Stimulated activated CD4-positive, alpha-beta T cell treated with anti-CD3 and anti-CD28 coated beads, Interleukin-12 subunit alpha, Interleukin-12 subunit beta, amount 100 ng/mL, for 4 hours (primary cell): Measurements from ENCODE around the gene MAD1L1.

Experiments
- DNase-seq: peaks from one replicate; pipeline ENCODE4 v3.0.0-alpha.2; 2020

MAD1L1 gene

DNA sequence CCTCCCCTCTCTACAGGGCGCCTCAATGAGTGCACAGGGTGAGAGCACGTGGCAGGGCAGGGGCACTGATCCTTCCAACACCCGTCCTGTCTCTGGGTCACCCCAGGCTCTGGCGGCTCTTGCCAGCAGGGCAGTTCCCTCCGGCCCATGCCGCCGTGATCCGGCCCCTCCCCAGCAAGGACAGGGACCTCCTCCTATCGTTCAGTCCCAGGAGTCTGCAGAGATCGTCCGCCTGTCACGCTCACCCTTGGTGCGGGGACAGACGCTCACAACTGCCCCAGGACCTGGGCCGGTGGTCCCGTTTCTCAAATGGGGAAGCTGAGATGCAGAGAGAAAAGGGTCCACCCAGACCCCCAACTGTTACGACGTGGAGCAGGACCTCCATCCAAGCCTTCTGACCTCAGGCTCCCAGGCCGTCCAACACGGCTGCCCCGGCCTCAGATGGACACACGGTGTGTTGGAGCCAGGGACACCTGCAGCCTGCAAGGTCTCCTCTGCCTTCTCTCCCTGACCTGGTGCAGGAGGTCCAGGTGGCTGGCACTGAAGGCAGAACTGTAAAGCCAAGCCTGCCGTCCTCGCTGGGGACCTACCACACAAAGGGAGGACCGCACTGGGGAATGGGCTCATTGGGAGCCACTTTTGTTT is 313.7 kb downstream of the MAD1L1 start:
- DNase-seq, result no peak

- no peak for DNase-seq
Measured at GRCh38 chr7:1918063-1918645, 314.6 kb downstream of the MAD1L1 start.

DNA sequence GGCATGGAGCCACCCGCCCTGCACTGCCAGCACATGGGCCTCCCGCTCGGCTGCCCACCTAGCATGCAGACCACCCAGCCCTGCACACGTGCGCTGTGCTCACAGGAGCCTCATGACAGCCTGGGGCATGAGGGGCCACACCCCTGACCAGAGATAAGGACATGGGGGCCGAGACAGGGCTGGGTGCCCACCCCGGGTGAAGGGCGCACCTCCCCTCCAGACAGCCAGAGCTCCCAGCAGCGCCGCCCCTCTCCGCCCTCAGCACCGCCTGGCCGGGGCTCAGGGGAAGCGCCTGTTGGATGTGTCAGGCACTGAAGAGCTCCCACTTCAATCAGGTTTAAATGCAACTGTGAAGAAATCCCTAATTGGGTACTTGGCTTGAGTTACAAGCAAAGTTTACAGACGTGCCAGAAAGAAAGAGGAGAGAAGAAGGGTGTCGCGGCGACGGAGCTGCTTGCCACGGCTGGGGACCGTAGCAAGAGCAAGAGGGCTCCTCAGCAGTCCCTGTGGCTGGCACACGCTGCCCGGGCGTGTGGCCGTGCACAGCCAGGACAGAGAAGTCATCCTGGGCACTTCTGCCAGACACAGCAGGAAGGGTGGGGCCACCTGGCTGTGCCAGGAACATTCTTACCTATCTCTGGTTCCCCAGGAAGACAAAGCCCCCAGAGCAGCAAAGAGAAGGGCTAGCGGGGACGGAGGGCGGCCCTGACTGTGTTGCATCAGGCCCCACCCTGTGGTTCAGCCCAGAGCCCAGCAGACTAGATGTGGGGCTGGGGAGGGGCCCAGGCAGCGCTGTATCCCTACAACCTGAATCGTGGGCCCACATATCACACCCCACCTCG is 315.3 kb downstream of the MAD1L1 start:
- no peak for DNase-seq

GRCh38 chr7:1916601-1916970 is 316.2 kb downstream of the MAD1L1 start:
- no peak for DNase-seq

DNA sequence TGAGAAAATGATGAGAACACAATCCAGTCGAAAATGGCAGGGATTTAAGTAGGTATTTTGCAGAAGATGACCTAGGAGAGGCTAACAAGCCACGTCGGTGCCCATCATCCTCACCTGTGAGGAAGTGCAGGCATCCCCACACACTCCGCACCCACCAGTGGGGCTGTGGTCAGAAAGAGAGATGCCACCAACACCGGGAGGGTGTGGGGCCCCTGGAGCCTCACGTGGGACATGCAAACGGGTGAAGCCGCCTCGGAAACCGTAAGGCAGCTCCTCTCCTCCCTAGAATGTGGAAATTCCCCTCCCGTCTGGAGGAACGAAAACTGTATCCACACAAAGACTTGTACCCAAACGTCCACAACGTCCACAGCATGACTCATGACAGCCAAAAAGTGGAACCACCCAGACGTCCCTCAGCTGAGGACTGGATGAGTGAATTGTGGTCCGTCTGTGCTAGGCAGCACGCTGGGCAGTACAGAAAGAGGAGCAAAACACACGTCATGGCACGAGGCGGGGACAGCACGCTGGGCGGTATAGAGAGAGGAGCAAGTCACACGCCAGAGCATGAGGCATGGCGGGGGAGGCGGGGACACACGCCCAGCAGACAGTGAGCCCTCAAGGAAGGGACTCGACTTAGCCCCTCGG is 316.7 kb downstream of the MAD1L1 start:
- DNase-seq, result no peak

DNA sequence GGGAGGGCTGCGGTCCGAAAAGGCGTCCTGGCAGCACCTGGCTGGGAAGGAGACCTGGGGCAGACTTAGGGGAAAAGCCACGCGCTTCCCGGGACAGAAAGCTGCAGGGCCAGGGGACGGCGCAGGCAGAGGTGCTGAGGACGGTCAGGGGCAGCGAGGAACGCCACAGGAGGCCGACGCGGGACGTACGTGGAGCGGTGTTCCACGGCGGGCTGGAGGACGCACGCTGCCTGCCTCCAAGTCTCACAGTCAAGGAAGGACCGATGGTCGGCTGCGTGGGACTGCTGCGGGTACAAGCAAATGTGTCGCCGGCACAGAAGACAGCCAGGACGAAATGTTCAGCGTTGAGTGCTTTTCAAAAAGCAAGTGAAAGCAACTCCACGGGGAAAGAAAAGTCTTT is 317.4 kb downstream of the MAD1L1 start:
- DNase-seq, result no peak

DNA sequence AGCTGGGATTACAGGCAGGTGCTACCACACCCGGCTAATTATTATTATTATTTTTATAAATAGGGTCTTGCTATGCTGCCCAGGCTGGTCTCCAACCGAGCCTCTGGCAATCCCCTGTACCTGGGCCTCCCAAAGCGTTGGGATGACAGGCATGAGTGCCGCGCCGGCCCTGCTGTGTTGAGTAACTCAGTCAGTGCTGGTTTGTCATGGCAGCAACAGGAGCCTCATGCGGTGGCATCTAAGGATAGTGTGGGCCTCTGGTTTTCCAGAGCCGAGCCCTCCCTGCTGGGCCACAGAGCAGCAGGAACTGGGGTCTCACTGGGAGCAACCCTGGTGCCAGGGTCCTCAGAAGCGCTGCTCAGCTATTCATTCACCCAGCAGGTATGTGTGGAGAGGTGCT is 318.0 kb downstream of the MAD1L1 start:
- no peak for DNase-seq

DNA sequence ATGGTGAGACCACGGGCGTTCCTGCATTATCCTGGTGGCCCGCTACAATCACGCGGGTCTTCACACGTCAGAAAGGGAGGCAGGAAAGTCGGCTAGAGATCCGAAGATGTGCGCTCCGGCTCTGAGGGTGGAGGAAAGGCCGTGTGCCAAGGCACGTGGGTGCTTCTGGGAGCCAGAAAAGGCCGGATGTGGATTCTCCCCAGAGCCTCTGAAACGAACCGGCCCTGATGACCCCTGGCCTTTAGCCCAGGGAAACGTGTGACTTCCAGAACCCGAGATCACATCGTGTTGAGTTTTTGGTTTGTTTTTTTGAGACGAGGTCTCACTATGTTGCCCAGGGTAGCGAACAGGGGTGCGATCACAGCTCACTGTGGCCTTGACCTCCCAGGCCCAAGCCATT is 318.4 kb downstream of the MAD1L1 start:
- no peak for DNase-seq

DNA sequence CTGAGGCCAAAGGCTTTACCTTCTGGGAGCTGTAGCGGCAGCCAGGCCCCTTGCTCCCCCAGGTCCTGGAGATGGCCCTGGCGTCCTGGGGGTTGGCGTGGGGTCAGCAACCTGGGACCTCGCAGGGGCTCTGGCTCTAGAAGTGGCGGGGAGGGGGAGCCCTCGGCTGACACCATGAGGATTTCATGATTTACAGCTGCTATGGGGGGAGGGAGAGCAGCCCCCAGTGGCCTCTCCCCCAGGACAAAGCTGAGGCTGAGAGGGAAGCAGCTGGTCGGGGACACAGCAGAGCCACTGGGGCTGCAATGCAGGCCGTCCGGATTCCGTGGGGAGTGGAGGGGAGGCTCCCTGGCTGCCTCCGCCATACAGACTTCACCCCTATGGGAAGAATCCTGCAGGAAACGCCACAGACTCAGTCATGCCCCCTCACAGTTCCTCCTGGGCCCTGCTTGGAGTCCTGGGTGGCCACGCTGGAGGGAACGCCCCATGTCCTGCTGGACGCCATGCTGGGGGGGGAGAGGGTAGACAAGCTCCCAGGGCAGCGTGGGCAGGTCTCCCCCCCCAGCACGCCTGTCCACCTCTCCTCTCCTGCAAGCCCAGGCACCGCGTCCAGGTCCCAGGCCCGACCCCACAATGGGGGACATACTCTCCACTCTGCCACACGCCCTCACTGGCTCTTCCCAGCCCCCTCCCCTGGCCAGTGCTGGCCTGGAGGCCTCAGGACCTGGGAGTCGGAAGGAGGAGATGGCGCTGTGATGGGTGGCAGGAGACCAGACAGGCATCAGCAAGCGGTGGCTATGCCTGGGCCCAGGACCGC is 319.1 kb downstream of the MAD1L1 start:
- no peak for DNase-seq

GRCh38 chr7:1912593-1913465 is 319.9 kb downstream of the MAD1L1 start:
- no peak for DNase-seq

- no peak for DNase-seq
Measured at GRCh38 chr7:1911571-1911970, 321.2 kb downstream of the MAD1L1 start.

GRCh38 chr7:1910827-1911226 is 321.9 kb downstream of the MAD1L1 start:
- no peak for DNase-seq

DNA sequence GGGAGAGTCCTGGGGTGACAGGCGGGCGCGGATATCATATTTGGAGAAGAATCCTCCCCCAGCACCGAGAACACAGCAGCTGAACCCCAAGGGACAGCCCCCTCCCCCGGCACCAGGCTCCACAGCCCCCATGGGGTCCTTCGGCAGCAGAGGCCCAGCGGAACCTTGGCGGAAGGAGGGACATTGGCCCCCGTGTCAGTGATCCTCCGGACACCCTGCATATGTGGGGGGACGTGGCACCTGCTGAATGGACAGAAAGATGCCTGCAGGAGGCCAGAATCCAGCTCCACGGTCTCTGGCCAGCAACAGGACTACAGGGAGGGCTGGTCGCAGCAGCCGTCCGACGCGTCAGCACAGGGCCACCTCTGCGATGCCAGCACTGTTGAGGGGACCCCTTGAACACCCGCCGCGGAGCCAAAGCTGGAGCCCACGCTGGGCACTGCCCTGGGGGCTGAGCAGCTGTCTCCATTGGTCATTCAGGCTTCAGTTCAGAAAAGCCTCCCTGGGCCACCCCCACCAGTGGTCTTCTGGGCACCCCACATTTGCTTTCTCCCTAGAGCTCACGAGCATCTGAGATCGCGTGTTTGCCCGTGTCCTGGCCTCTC is 322.6 kb downstream of the MAD1L1 start:
- DNase-seq, result no peak

GRCh38 chr7:1909476-1909875 is 323.3 kb downstream of the MAD1L1 start:
- DNase-seq, result no peak

DNA sequence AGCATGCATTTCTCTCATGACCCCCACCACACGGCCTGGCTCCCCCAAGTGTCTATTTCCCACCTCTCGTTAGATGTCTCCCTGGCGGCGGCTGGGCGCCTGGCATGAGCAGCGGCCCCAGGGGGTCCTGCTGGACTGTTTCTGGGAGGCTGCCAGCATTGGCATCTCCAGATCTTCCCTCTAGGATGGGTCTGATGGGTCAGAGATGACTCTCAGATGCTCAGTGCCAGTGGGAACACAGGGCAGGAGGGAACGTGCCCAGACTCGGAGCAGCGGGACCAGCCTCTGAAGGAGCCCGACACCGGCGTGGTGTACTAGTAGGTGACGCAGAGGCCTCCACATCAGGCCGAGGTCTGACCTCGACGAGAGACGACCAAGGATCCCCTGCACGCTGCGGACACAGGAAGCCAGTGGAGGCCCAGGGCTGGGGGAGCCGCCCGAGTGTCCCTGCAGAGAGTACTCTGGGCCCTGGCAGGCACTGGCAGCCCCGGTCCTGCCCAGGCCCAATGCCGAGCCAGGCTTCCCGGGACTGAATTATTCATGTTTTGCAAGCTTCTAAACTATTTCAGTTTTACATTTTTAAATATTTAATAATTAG is 323.8 kb downstream of the MAD1L1 start:
- no peak for DNase-seq

DNA sequence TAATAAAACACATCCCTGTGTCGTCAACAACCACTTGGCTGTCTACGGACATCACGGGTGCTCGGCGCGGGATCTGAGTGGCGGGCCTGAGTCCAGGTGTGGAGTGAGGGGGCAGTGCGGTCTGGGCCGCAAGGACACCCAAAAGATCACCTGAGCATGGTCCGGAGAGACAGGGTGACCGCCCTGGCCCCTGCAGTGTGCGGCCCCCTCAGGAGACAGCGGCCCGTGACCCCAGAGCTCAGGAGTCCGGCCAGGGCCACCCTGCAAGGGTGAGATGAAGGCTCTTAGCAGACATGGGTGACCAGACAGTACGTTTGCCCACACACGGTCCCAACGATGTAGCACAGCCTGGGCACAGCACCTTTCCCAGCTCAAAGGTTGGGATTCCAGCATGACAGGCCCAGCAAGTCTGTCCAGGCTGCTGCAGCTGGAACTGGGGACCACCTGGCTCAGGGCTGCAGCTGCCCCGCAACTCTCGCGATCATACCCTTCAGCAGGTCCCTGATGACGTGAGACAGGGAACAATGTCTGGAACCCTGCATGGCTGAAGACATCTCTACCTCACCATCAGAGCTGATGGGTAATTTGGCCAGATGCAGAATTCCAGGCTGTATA is 324.9 kb downstream of the MAD1L1 start:
- DNase-seq, result no peak

DNA sequence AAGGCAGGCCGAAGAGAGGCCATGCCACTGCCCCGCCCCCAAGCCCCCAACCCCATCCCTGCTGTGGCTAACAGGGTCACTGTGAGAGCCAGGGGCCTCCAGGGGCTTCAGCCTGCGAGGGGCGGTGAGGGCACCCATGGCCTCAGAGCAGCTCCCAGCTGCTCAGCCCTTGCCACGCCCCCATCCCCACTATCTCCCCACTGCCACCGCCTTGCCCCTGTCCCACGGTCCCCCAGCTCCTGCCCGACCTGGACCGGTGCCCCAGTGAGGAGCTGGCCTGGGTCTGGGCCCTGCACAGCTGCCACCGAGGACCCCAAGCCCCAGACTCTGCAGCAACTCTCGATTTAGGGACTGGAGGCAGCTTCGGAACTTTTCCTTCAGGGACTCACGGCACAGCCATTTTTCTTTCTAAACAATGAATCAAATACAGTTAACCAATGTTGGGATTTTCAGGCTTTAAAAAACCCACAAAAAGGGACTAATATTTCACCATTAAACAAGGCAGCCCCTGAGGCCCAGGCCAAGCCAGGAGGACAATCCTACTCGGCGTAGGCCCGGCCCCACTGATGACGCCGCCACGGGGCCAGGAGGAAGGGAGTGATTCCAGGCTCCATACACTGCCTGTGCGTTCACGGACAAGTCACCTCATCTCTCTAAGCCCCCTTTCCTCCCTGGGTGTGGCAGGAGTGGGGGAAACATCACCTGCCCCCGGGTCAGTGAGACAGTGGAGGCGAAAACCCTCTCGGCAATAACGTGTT is 325.6 kb downstream of the MAD1L1 start:
- no peak for DNase-seq

DNA sequence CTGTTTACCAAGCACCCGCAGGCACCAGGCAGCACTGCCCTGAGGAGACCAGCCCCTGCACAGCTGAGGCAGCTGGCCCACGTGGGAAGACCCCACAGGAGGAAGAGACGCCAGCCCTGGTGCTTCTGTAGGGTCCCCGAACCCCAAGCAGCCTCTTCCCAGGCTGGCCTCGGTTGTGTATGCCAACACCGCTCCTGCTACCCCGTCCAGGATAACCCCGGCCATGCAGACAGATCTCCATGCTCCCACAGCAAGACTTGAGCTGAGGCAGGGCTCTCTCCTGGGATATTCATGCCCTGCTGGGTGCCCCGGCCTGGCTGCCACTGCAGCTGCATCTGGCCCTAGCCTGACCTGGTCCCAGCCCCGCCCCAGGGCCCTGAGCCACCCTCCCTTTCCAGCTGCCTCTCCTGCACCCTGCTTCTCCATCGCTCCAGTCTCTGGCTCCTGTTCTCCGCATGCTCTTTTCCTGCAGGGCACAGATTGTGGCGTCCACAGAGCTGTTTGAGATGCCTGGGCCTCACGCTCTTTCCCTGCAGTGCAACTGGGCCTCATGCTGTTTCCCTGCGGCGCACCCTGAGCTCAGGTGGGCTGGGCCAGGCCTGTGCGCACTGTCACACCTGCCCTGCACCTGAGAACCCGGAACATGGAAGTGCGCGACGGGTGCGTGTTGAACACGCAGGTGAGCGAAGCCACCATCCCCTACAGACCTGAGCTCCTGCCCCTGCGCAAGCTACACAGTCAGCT is 326.5 kb downstream of the MAD1L1 start:
- no peak for DNase-seq
